COLO668 (cell line): ENCODE results near the gene DOK4.

Experiments
- DNase-seq: peaks from one replicate; lab custom pipeline; 2025; ENCODE audit not compliant: unreplicated experiment; lab: John Stamatoyannopoulos, UW

DOK4 gene

GRCh38 chr16:57478396-57479204, 7.7 kb downstream of the DOK4 start:
- no peak for DNase-seq

- no peak for DNase-seq
Observed at GRCh38 chr16:57477531-57478202, 8.6 kb downstream of the DOK4 start.

- DNase-seq: no peak
Observed at GRCh38 chr16:57476546-57477410, 9.5 kb downstream of the DOK4 start.

- peak; percentile 70 for DNase-seq
Observed at GRCh38 chr16:57475711-57476339, 10.5 kb downstream of the DOK4 start.

GRCh38 chr16:57474671-57475661, 11.3 kb downstream of the DOK4 start:
- DNase-seq: no peak

GRCh38 chr16:57473906-57474305, 12.4 kb downstream of the DOK4 start:
- no peak for DNase-seq

GRCh38 chr16:57473176-57473840, 13.0 kb downstream of the DOK4 start:
- no peak for DNase-seq

- DNase-seq: no peak
Observed at GRCh38 chr16:57472665-57473060, 13.6 kb downstream of the DOK4 start.

GRCh38 chr16:57471852-57472664, 14.2 kb downstream of the DOK4 start:
- no peak for DNase-seq

- DNase-seq: no peak
Observed at GRCh38 chr16:57471209-57471608, 15.1 kb downstream of the DOK4 start.

- DNase-seq: no peak
Observed at GRCh38 chr16:57470711-57471110, 15.6 kb downstream of the DOK4 start.

- DNase-seq: no peak
Observed at GRCh38 chr16:57469917-57470470, 16.3 kb downstream of the DOK4 start.

GRCh38 chr16:57469046-57469445, 17.2 kb downstream of the DOK4 start:
- DNase-seq: no peak

GRCh38 chr16:57468346-57468745, 17.9 kb downstream of the DOK4 start:
- DNase-seq: no peak

GRCh38 chr16:57464523-57464922, 21.8 kb downstream of the DOK4 start:
- DNase-seq: no peak

GRCh38 chr16:57462978-57463362, 23.3 kb downstream of the DOK4 start:
- DNase-seq: no peak

- DNase-seq: peak; percentile 90
Observed at GRCh38 chr16:57462209-57462977, 23.9 kb downstream of the DOK4 start, which contains the start of gene POLR2C. Gene POLR2C (plus strand): TSS chr16:57462679. CDS start chr16:57462725, 46 bp downstream.
